GM12878 (cell line): Measurements from ENCODE around the gene PATJ. TPM values are rescaled to one million over a fixed set of nuclear protein-coding genes. Genes with fewer than 3 reads are reported as not detected.

Experiments used
- ATAC-seq: fragments of 200-7000 bp; cut with Tn5 transposase; 3 replicates; pipeline ENCODE4 v1.9.1; 2020; ENCODE audit warnings: mild to moderate bottlenecking, moderate library complexity
- BruUV-seq: library from RNA; stranded (reverse); fragments of 400-500 nt; replicated peaks from 2 replicates; lab custom pipeline; 2021; lab: Mats Ljungman, UMichigan
- CTCF ChIA-PET: fragments of 300-600 bp; sonication (Branson Sonifier 250); formaldehyde crosslinking; extraction: SDS; loops from one replicate; lab custom pipeline; 2021; ENCODE audit warnings: inconsistent platforms; lab: Yijun Ruan, JAX
- POLR2A ChIA-PET: fragments of 350-600 bp; formaldehyde crosslinking; extraction: SDS; loops from one replicate; lab custom pipeline; 2021; ENCODE audit warnings: inconsistent platforms; lab: Charles Lee
- RAD21 ChIA-PET: fragments of 300-600 bp; sonication (Branson Sonifier 250); formaldehyde crosslinking; loops from one replicate; lab custom pipeline; 2023; ENCODE audit warnings: antibody characterized with exemption; ENCODE audit not compliant: unreplicated experiment; lab: Charles Lee
- SMC1A ChIA-PET: fragments of 300-600 bp; sonication (Branson Sonifier 250); formaldehyde crosslinking; loops from one replicate; lab custom pipeline; 2023; ENCODE audit not compliant: unreplicated experiment, uncharacterized antibody; lab: Charles Lee
- DNase-seq: peaks from one replicate; pipeline ENCODE4 v3.0.0-alpha.2; 2011; ENCODE audit warnings: low read depth, low spot score
- FAIRE-seq: peaks from 3 replicates; lab custom pipeline; 2011; peaks lifted over from hg19 to GRCh38; lab: Jason Lieb, UNC
- H2AFZ ChIP-seq: 2 replicates; pipeline ENCODE4 v1.6.0; 2011; ENCODE audit warnings: low read depth, low read length, control low read depth; ENCODE audit not compliant: control insufficient read depth
- H3K27ac ChIP-seq: 2 replicates; pipeline ENCODE4 v1.5.1; 2011; ENCODE audit warnings: control low read depth; ENCODE audit not compliant: control insufficient read depth, insufficient read depth
- H3K27me3 ChIP-seq, 2 experiments: replicated peaks in 1 of 2; 2 replicates each; pipeline versions ENCODE4 v1.6.0 to v1.6.1; 2011; ENCODE audit warnings: low read length in 1 of 2; ENCODE audit not compliant: control insufficient read depth in 2 of 2, insufficient read depth in 2 of 2
- H3K36me3 ChIP-seq, 2 experiments: 2 replicates each; pipeline ENCODE4 v1.5.1; 2011; ENCODE audit warnings: low read length in 1 of 2; ENCODE audit not compliant: control insufficient read depth in 2 of 2, insufficient read depth in 2 of 2
- H3K4me1 ChIP-seq: 2 replicates; pipeline ENCODE4 v1.6.1; 2011; ENCODE audit warnings: mild to moderate bottlenecking, low read length, moderate library complexity, mixed read lengths; ENCODE audit not compliant: control insufficient read depth, insufficient read depth
- H3K4me2 ChIP-seq: 2 replicates; pipeline ENCODE4 v1.6.0; 2011; ENCODE audit warnings: control low read depth; ENCODE audit not compliant: control insufficient read depth, insufficient read depth
- H3K4me3 ChIP-seq: fragments of 200-600 bp; sonication (generic); 2 replicates; pipeline ENCODE4 v1.5.1; 2016
- H3K79me2 ChIP-seq: 2 replicates; pipeline ENCODE4 v1.6.0; 2011; ENCODE audit warnings: low read length; ENCODE audit not compliant: control insufficient read depth, insufficient read depth
- H3K9ac ChIP-seq: 2 replicates; pipeline ENCODE4 v1.8.0; 2011; ENCODE audit warnings: low read length, control low read depth, mixed read lengths; ENCODE audit not compliant: control insufficient read depth, insufficient read depth
- H3K9me3 ChIP-seq: replicated peaks from 3 replicates; pipeline ENCODE4 v1.5.1; 2011; ENCODE audit warnings: mild to moderate bottlenecking, low read length; ENCODE audit not compliant: control insufficient read depth, insufficient read depth
- H4K20me1 ChIP-seq: 2 replicates; pipeline ENCODE4 v1.6.0; 2011; ENCODE audit not compliant: control insufficient read depth, insufficient read depth
- MTA2 ChIP-seq: fragments of 450-650 bp; IDR thresholded peaks from 2 replicates; pipeline ENCODE4 v1.6.1; 2016; ENCODE audit warnings: low read depth, mild to moderate bottlenecking, moderate library complexity
- MXI1 ChIP-seq: fragments of 150-350 bp; IDR thresholded peaks from 2 replicates; pipeline ENCODE4 v1.6.1; 2011; ENCODE audit warnings: low read depth, mild to moderate bottlenecking, inconsistent platforms, low read length, improper control_type of control experiment
- POLR2AphosphoS2 ChIP-seq: IDR thresholded peaks from 2 replicates; pipeline ENCODE4 v1.6.1; 2011; ENCODE audit warnings: low read depth, mild to moderate bottlenecking, low read length, improper control_type of control experiment, moderate library complexity
- POLR2AphosphoS5 ChIP-seq: IDR thresholded peaks from 2 replicates; pipeline ENCODE4 v1.6.1; 2011; ENCODE audit warnings: mild to moderate bottlenecking, low read length, inconsistent platforms
- WGBS: methylation state at CpG from one replicate; pipeline ENCODE4 v1.1.6; 2016; ENCODE audit warnings: low lambda C conversion rate; ENCODE audit not compliant: insufficient replicate concordance, insufficient coverage; ENCODE audit errors: missing lambda C conversion rate; 5-methylcytosine and 5-hydroxymethylcytosine counted together
- in situ Hi-C: fragments of 300-500 bp; cut with MboI; formaldehyde crosslinking; loops from 9 replicates; pipeline ENCODE4 v1.14.3; 2018; ENCODE audit warnings: mixed read lengths
- intact Hi-C: fragments of 100-400 bp; cut with micrococcal nuclease; formaldehyde crosslinking; loops from one replicate; pipeline ENCODE4 v1.14.2; 2022; ENCODE audit not compliant: unreplicated experiment
- polyA plus RNA-seq, 11 experiments: library from polyadenylated mRNA; depleted of rRNA in 4 of 11; unstranded in 6 of 11; stranded (reverse) in 5 of 11; fragments of >200 nt; fragmentation: Nextera tagmentation in 4 of 11; fragmentation: Illumina TruSeq in 1 of 11; extraction: Ambion mirVana in 4 of 11; extraction: Trizol in 1 of 11; gene quantifications; 1 replicate in 1 of 11; 2 replicates in 10 of 11; pipeline versions ENCODE4 v1.2.1 to v1.2.3, GENCODE V29; 2011 to 2016; ENCODE audit warnings: inconsistent platforms in 2 of 11, missing spikeins in 2 of 11, low read depth in 1 of 11
- total RNA-seq, 4 experiments: library from RNA; depleted of rRNA in 3 of 4; stranded (reverse); fragments of >200 nt in 3 of 4; fragmentation: Illumina TruSeq in 1 of 4; extraction: Trizol in 1 of 4; gene quantifications; 2 replicates each; pipeline versions ENCODE4 v1.2.1 to v1.2.3, GENCODE V29; 2013 to 2021
- TF ChIP-seq, protein P1 (sequence below): fragments of 150-350 bp; IDR thresholded peaks from 2 replicates; pipeline ENCODE4 v1.6.1; 2014; ENCODE audit warnings: mild to moderate bottlenecking, low read depth, low read length

PATJ gene
- total and polyA plus RNA-seq, 10 of the 15 experiments (the other 5 are each of a cell fraction or from before 2014, with no cell fraction given) = 2.8 to 13.9 (median 6.9) TPM

DNA sequence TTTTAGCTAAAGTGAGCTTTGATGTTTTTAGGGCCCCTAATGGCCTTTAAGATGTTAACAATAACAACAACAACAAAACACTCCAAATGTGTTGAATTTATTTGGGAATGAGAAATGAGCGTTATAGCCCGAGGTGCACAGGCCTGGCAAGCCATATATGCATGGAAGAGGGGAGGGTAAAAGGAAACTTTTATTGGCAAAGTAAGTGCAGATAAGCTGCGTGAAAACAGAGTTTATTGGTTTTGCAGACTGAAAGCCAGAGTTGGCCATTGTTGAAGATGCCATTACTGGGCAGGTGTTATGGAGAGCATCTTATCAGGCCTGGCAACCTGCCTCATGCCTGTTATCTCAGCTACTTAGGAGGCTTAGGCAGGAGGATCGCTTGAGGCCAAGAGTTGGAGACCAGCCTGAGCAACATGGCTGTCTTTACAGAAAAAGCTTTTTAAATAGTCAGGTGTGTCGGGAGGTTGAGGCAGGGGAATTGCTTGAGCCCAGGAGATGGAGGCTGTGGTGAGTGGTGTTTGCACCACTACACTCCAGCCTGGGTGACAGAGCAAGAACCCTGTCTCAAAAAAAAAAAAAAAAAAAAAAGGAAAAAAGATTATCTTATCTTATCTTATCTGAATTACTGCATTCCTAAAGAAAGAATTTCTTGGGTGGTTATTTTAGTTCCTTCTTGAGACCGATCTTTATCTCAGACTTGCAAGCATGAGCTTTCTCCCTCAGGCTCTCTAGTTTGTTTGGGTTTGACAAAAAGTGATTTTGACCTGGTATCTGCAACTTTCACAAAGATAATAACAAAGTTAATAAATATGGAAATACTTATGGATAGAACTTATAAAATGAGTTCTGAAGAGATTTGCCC lies 1.7 kb downstream of the PATJ start:
- Histone ChIP-seq H3K27me3 (no peaks in the 10 kb centered on the region), H3K9ac (no peak overlapping the region), H3K4me2 (peak overlapping the region; percentile 87; the same call in 1 of the 2 replicates), H3K36me3 (no peaks in the 10 kb centered on the region), H3K27ac (no peak overlapping the region), H2AFZ (no peak overlapping the region), H3K4me3 (no peak overlapping the region), H3K4me1 (peaks cover 6% of the 10 kb centered on the region), H4K20me1 (no peaks in the 10 kb centered on the region), H3K79me2 (peaks cover 1% of the 10 kb centered on the region; the same call in 1 of the 2 replicates), H3K9me3 (no peaks in the 10 kb centered on the region)
- RAD21 ChIA-PET = interaction anchor here (0.6 kb wide), 2 partner anchors 39 to 1643 kb away, joined by 3 read pairs; no protein-coding TSS in a partner anchor
- no peak for DNase-seq
- TF ChIP-seq POLR2AphosphoS5 (no peak), MTA2 (no peak), MXI1 (no peak), POLR2AphosphoS2 (no peak)
- TF ChIP-seq, protein P1, sequence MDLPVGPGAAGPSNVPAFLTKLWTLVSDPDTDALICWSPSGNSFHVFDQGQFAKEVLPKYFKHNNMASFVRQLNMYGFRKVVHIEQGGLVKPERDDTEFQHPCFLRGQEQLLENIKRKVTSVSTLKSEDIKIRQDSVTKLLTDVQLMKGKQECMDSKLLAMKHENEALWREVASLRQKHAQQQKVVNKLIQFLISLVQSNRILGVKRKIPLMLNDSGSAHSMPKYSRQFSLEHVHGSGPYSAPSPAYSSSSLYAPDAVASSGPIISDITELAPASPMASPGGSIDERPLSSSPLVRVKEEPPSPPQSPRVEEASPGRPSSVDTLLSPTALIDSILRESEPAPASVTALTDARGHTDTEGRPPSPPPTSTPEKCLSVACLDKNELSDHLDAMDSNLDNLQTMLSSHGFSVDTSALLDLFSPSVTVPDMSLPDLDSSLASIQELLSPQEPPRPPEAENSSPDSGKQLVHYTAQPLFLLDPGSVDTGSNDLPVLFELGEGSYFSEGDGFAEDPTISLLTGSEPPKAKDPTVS = no peak
- SMC1A ChIA-PET = interaction anchor here (0.5 to 0.6 kb wide), 2 partner anchors 10 to 39 kb away, joined by 3 read pairs; no protein-coding TSS in a partner anchor
- BruUV-seq = TSS peak; percentile 63
- CTCF ChIA-PET = interaction anchor here (1.2 kb wide), 1 partner anchor 40 kb away, joined by 3 read pairs; no protein-coding TSS in a partner anchor
- 98% methylated on average over 6 of the region's 6 CpGs for WGBS
- in situ Hi-C loops (no loop called here), intact Hi-C loops (loop anchor here (2.0 kb wide), 1 partner anchor 19 kb away; the partner anchor contains the start of gene TM2D1)
- no peak for FAIRE-seq
- POLR2A ChIA-PET = no interaction called here
- ATAC-seq = no peak
